ENCODE measurements around the gene USP20.
"Not testable (repeated sequence)": the region's sequence is repeated elsewhere in the genome, so short reads cannot be mapped to it uniquely, and the experiment has no call there.

Gene USP20

GRCh38 chr9:129835128-129835859 is at the start of gene USP20, which contains the start of gene C9orf78:
TSS of gene USP20 (plus strand) at chr9:129835458. CDS start at chr9:129852556, 17,098 bp downstream.
TSS of gene C9orf78 (minus strand) at chr9:129835275. CDS start at chr9:129835221, 54 bp downstream.
- in situ Hi-C loops (cut with HindIII; ENCODE audit: low sequenced_read_pairs), result no loop called here

- in situ Hi-C loops (cut with HindIII; ENCODE audit: low sequenced_read_pairs), result no loop called here
Measured at GRCh38 chr9:129785866-129786265, 49.4 kb upstream of the USP20 start.

GRCh38 chr9:129786481-129786880 is 48.8 kb upstream of the USP20 start:
- in situ Hi-C loops (cut with HindIII; ENCODE audit: low sequenced_read_pairs), result no loop called here

- in situ Hi-C loops (cut with HindIII; ENCODE audit: low sequenced_read_pairs), result no loop called here
Measured at GRCh38 chr9:129794549-129794948, 40.7 kb upstream of the USP20 start.

GRCh38 chr9:129796029-129796428 is 39.2 kb upstream of the USP20 start:
- in situ Hi-C loops (cut with HindIII; ENCODE audit: low sequenced_read_pairs), result not testable (repeated sequence)

GRCh38 chr9:129798973-129799372 is 36.3 kb upstream of the USP20 start:
- in situ Hi-C loops (cut with HindIII; ENCODE audit: low sequenced_read_pairs), result no loop called here

- in situ Hi-C loops (cut with HindIII; ENCODE audit: low sequenced_read_pairs), result no loop called here
Measured at GRCh38 chr9:129801504-129801903, 33.8 kb upstream of the USP20 start.

- in situ Hi-C loops (cut with HindIII; ENCODE audit: low sequenced_read_pairs), result no loop called here
Measured at GRCh38 chr9:129802833-129803675, 32.2 kb upstream of the USP20 start, which contains the start of gene TOR1B. TSS of gene TOR1B (plus strand) at chr9:129803184. CDS start at chr9:129803213, 29 bp downstream.

GRCh38 chr9:129803676-129804060 is 31.6 kb upstream of the USP20 start:
- in situ Hi-C loops (cut with HindIII; ENCODE audit: low sequenced_read_pairs), result no loop called here

- in situ Hi-C loops (cut with HindIII; ENCODE audit: low sequenced_read_pairs), result no loop called here
Measured at GRCh38 chr9:129806061-129806460, 29.2 kb upstream of the USP20 start.

GRCh38 chr9:129809346-129809745 is 25.9 kb upstream of the USP20 start:
- in situ Hi-C loops (cut with HindIII; ENCODE audit: low sequenced_read_pairs), result no loop called here

- in situ Hi-C loops (cut with HindIII; ENCODE audit: low sequenced_read_pairs), result no loop called here
Measured at GRCh38 chr9:129810116-129810515, 25.1 kb upstream of the USP20 start.

GRCh38 chr9:129810788-129811187 is 24.5 kb upstream of the USP20 start:
- in situ Hi-C loops (cut with HindIII; ENCODE audit: low sequenced_read_pairs), result no loop called here

- in situ Hi-C loops (cut with HindIII; ENCODE audit: low sequenced_read_pairs), result no loop called here
Measured at GRCh38 chr9:129811967-129812363, 23.3 kb upstream of the USP20 start.

GRCh38 chr9:129812385-129812784 is 22.9 kb upstream of the USP20 start:
- in situ Hi-C loops (cut with HindIII; ENCODE audit: low sequenced_read_pairs), result no loop called here

GRCh38 chr9:129813661-129814060 is 21.6 kb upstream of the USP20 start:
- in situ Hi-C loops (cut with HindIII; ENCODE audit: low sequenced_read_pairs), result no loop called here

GRCh38 chr9:129814432-129815223 is 20.6 kb upstream of the USP20 start:
- in situ Hi-C loops (cut with HindIII; ENCODE audit: low sequenced_read_pairs), result no loop called here

- in situ Hi-C loops (cut with HindIII; ENCODE audit: low sequenced_read_pairs), result no loop called here
Measured at GRCh38 chr9:129815278-129815677, 20.0 kb upstream of the USP20 start.

- in situ Hi-C loops (cut with HindIII; ENCODE audit: low sequenced_read_pairs), result no loop called here
Measured at GRCh38 chr9:129816501-129817435, 18.5 kb upstream of the USP20 start.

Measured in DLD1 (cell line).